NB4 (cell line): ENCODE data around the gene CD2AP.

Source experiments
- DNase-seq: peaks from one replicate; pipeline ENCODE4 v3.0.0; 2010; ENCODE audit warnings: low read depth
- H3K4me3 ChIP-seq: one replicate; pipeline ENCODE4 v1.5.1; 2011; ENCODE audit warnings: mild to moderate bottlenecking, low read depth, low read length, moderate library complexity
- MYC ChIP-seq: IDR thresholded peaks from 2 replicates; pipeline ENCODE4 v1.6.1; 2011; ENCODE audit warnings: low read depth, low read length
- POLR2A ChIP-seq: IDR thresholded peaks from 2 replicates; pipeline ENCODE4 v1.6.1; 2011; ENCODE audit warnings: mild to moderate bottlenecking; ENCODE audit not compliant: insufficient read length; ENCODE audit errors: extremely low read depth
- TF ChIP-seq, protein P1 (sequence below): IDR thresholded peaks from 2 replicates; pipeline ENCODE4 v1.6.1; 2011; ENCODE audit warnings: low read depth, low read length
- TF ChIP-seq, protein P2 (sequence below): IDR thresholded peaks from one replicate; pipeline ENCODE4 v1.5.1; 2012; ENCODE audit warnings: low read depth, low read length

CD2AP gene

DNA sequence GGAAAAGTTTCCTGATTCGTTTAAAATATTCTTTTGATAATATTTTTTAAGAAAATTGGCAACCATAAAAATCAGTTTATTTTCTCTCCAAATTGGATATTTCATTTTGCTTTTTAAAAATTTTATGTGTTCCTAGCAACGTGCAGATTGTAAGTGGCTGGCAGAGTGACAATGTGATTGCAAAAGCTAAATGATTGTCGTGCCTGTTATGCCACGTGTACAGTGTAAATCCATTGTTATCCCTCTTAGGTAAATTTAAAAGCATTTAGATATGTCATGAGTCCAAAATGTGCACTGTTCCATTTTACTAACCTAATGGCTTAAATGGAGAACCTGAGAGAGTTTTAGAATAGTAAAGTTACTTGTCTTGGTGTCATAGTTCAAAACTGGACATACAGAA is 126.4 kb downstream of the CD2AP start:
- TF ChIP-seq MYC, result no peak
- TF ChIP-seq, protein P1, sequence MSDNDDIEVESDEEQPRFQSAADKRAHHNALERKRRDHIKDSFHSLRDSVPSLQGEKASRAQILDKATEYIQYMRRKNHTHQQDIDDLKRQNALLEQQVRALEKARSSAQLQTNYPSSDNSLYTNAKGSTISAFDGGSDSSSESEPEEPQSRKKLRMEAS, result no peak
- TF ChIP-seq POLR2A, result no peak
- TF ChIP-seq, protein P2, sequence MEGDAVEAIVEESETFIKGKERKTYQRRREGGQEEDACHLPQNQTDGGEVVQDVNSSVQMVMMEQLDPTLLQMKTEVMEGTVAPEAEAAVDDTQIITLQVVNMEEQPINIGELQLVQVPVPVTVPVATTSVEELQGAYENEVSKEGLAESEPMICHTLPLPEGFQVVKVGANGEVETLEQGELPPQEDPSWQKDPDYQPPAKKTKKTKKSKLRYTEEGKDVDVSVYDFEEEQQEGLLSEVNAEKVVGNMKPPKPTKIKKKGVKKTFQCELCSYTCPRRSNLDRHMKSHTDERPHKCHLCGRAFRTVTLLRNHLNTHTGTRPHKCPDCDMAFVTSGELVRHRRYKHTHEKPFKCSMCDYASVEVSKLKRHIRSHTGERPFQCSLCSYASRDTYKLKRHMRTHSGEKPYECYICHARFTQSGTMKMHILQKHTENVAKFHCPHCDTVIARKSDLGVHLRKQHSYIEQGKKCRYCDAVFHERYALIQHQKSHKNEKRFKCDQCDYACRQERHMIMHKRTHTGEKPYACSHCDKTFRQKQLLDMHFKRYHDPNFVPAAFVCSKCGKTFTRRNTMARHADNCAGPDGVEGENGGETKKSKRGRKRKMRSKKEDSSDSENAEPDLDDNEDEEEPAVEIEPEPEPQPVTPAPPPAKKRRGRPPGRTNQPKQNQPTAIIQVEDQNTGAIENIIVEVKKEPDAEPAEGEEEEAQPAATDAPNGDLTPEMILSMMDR, result no peak
- H3K4me3 ChIP-seq, result no peak overlapping the region
- DNase-seq, result no peak

DNA sequence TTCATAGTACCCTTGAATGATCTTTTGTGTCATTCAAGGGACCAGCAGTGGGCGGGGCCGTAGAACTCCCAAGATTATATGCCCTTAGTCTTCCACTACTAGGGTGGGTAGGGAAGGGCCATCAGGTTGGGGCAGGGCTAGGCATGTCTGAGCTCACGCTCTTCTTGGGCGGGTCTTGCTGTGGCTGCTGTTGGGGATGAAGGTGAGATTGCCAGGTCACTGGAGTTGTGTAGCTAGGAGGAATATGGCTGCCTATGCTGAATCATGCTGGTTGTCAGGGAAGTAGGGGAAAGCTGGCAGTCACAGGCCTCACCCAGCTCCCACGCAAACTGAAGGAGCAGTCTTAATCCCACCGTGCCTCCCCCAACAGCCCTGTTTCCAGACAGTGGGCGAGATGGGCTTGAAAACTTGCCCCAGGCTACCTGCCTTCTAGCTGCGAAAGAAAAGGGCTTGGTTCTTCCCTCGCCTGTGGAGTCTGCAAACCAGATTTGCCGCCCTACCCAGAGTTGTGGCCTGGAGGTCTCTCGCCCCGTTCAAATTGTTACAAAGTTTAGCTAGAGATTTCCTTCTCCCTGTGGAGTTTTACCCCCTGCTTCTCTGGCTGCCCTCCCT is 144.4 kb downstream of the CD2AP start:
- DNase-seq, result no peak
- H3K4me3 ChIP-seq, result no peak overlapping the region
- TF ChIP-seq MYC (no peak), POLR2A (no peak)
- TF ChIP-seq, protein P2, result no peak
- TF ChIP-seq, protein P1, result no peak

- no peak overlapping the region for H3K4me3 ChIP-seq
- no peak for DNase-seq
- TF ChIP-seq, protein P1, result no peak
- TF ChIP-seq MYC (no peak), POLR2A (no peak)
- TF ChIP-seq, protein P2, result no peak
Measured at GRCh38 chr6:47626782-47627181, 149.2 kb downstream of the CD2AP start.

DNA sequence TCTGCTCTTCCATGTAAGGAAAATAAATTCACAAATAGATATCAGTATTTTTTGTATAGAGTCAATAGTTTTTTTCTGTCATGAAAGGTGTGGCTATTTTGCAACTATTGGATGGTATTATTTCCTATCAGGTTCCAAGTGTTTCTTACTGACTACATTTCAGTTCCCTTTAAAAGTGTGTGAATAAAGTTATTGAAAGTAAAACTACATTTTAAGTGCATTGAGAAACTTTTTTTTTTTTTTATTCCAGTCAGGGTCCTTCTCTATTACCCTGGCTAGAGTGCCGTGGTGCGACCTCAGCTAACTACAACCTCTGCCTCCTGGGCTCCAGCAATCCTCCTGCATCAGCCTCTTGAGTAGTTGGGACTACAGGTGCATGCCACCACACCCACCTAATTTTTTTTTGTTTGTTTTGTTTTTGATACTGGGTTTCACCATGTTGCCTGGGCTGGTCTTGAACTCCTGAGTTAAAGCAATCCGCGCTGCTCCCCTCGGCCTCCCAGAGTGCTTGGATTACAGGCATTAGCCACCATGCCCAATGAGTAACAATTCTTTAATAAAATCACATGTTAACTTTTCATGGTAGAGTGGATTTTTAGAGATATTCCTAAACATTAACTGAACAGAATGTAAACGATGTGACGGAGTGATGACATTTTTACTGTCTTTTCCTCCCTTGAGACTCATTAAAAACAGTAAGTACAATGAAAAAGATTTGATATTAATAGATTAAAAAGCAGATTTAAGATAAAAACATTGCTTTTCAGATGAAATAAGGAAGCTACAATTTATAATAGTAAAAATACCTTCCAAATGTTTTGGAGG is 151.1 kb downstream of the CD2AP start:
- TF ChIP-seq POLR2A, result no peak
- TF ChIP-seq, protein P1, result no peak
- TF ChIP-seq MYC, result no peak
- TF ChIP-seq, protein P2, result no peak
- H3K4me3 ChIP-seq, result no peak overlapping the region
- DNase-seq, result no peak

GRCh38 chr6:47629954-47630353 is 152.4 kb downstream of the CD2AP start:
- no peak overlapping the region for H3K4me3 ChIP-seq
- DNase-seq, result no peak
- TF ChIP-seq POLR2A (no peak), MYC (no peak)
- TF ChIP-seq, protein P2, result no peak
- TF ChIP-seq, protein P1, result no peak
